Endodermal cell (in vitro differentiated cells): ENCODE measurements around the gene GTPBP4. TPM values are rescaled to one million over a fixed set of nuclear protein-coding genes. Genes with fewer than 3 reads are reported as not detected.

Experiments used
- DNase-seq: peaks from one replicate; pipeline ENCODE4 v3.0.0-alpha.2; 2017
- H3K27ac ChIP-seq: 2 replicates; pipeline ENCODE4 v1.5.1; 2013; ENCODE audit warnings: mild to moderate bottlenecking, low read depth, low read length, moderate library complexity
- H3K27me3 ChIP-seq: 2 replicates; pipeline ENCODE4 v1.6.1; 2013; ENCODE audit warnings: mild to moderate bottlenecking, low read length, moderate library complexity; ENCODE audit not compliant: insufficient read depth, control insufficient read depth, poor library complexity, severe bottlenecking
- H3K36me3 ChIP-seq: 2 replicates; pipeline ENCODE4 v1.7.0; 2013; ENCODE audit warnings: mild to moderate bottlenecking, low read length, moderate library complexity; ENCODE audit not compliant: control insufficient read depth, insufficient read depth
- H3K4me1 ChIP-seq: one replicate; pipeline ENCODE4 v1.7.0; 2013; ENCODE audit warnings: low read length; ENCODE audit not compliant: control insufficient read depth, insufficient read depth
- H3K4me3 ChIP-seq: 2 replicates; pipeline ENCODE4 v1.5.1; 2013; ENCODE audit warnings: mild to moderate bottlenecking, low read length, moderate library complexity
- H3K9ac ChIP-seq: 2 replicates; pipeline ENCODE4 v1.6.1; 2013; ENCODE audit warnings: mild to moderate bottlenecking, low read length, moderate library complexity; ENCODE audit not compliant: poor library complexity, severe bottlenecking; ENCODE audit errors: extremely low read depth
- H3K9me3 ChIP-seq: 2 replicates; pipeline ENCODE4 v1.6.1; 2013; ENCODE audit warnings: mild to moderate bottlenecking, low read length, moderate library complexity; ENCODE audit not compliant: control insufficient read depth
- H3K27ac Mint-ChIP-seq: 2 replicates; pipeline ENCODE4 v1.8.0; 2020; ENCODE audit warnings: mixed read lengths
- H3K27me3 Mint-ChIP-seq: 2 replicates; pipeline ENCODE4 v1.8.0; 2021; ENCODE audit warnings: mild to moderate bottlenecking, mixed read lengths; ENCODE audit not compliant: insufficient read depth
- H3K36me3 Mint-ChIP-seq: 2 replicates; pipeline ENCODE4 v1.8.0; 2020; ENCODE audit warnings: low read depth, mixed read lengths
- H3K4me1 Mint-ChIP-seq: 2 replicates; pipeline ENCODE4 v1.8.0; 2020; ENCODE audit warnings: mixed read lengths
- H3K4me3 Mint-ChIP-seq: 2 replicates; pipeline ENCODE4 v1.8.0; 2020; ENCODE audit warnings: mild to moderate bottlenecking, moderate library complexity, mixed read lengths
- H3K9me3 Mint-ChIP-seq: 2 replicates; pipeline ENCODE4 v1.8.0; 2020; ENCODE audit warnings: mild to moderate bottlenecking, mixed read lengths
- WGBS, 2 experiments: methylation state at CpG; one replicate each; pipeline versions ENCODE4 v1.1.5 to v1.1.7; 2013; ENCODE audit warnings: missing lambda C conversion rate in 2 of 2, mixed read lengths in 1 of 2; ENCODE audit not compliant: insufficient coverage in 1 of 2, insufficient read length in 1 of 2; 5-methylcytosine and 5-hydroxymethylcytosine counted together
- total RNA-seq, 2 donors: library from RNA; stranded (reverse); fragmentation: NEBNext Ultra II Directional in 1 of 2; extraction: Animal tissue kit (Norgen Biotek cat#: 25700) in 1 of 2; gene quantifications; 2 replicates in 1 of 2; 3 replicates in 1 of 2; pipeline ENCODE4 v1.2.1, GENCODE V29; 2021
- TF ChIP-seq, protein P1 (sequence below): fragments of 200-600 bp; sonication (generic); conservative IDR thresholded peaks from 2 replicates; pipeline ENCODE4 v1.5.0; 2021; ENCODE audit warnings: antibody characterized with exemption, mild to moderate bottlenecking

The GTPBP4 gene
- total RNA-seq, 2 donors from 2014 or later, result 67.2 to 70.9 TPM

DNA sequence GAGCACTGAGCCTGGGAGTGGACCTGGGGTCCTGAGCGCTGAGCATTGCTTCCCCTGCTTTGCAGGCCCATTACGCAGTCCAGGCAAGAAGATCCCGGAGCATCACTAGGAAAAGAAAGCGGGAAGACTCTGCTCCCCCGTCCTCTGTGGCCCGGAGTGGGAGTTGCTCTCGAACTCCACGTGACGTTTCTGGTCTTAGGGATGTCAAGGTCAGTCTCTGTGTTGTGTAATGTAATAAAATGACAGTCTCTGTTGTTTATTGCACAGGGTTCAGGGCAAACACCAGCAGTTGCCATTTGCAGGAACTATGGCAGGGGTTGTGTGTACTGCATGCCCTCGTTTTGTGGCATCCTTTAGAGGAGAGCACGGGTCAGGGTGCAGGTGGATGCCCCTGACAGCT lies 27.5 kb downstream of the GTPBP4 start:
- Mint-ChIP-seq H3K4me3 (no peak overlapping the region), H3K27ac (no peak overlapping the region), H3K9me3 (no peaks in the 10 kb centered on the region), H3K27me3 (no peaks in the 10 kb centered on the region), H3K4me1 (no peaks in the 10 kb centered on the region), H3K36me3 (peaks cover 86% of the 10 kb centered on the region)
- no peak overlapping the region for H3K9ac ChIP-seq
- peak; percentile 35 for DNase-seq
- H3K4me3 ChIP-seq, result no peak overlapping the region
- no peaks in the 10 kb centered on the region for H3K9me3 ChIP-seq
- no peaks in the 10 kb centered on the region for H3K27me3 ChIP-seq
- TF ChIP-seq, protein P1, sequence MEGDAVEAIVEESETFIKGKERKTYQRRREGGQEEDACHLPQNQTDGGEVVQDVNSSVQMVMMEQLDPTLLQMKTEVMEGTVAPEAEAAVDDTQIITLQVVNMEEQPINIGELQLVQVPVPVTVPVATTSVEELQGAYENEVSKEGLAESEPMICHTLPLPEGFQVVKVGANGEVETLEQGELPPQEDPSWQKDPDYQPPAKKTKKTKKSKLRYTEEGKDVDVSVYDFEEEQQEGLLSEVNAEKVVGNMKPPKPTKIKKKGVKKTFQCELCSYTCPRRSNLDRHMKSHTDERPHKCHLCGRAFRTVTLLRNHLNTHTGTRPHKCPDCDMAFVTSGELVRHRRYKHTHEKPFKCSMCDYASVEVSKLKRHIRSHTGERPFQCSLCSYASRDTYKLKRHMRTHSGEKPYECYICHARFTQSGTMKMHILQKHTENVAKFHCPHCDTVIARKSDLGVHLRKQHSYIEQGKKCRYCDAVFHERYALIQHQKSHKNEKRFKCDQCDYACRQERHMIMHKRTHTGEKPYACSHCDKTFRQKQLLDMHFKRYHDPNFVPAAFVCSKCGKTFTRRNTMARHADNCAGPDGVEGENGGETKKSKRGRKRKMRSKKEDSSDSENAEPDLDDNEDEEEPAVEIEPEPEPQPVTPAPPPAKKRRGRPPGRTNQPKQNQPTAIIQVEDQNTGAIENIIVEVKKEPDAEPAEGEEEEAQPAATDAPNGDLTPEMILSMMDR, result no peak
- H3K27ac ChIP-seq, result no peak overlapping the region
- peaks cover 82% of the 10 kb centered on the region for H3K36me3 ChIP-seq
- no peaks in the 10 kb centered on the region for H3K4me1 ChIP-seq
- WGBS, 2 experiments, result 90 to 95% methylated on average over 7 to 11 of the region's 11 CpGs

DNA sequence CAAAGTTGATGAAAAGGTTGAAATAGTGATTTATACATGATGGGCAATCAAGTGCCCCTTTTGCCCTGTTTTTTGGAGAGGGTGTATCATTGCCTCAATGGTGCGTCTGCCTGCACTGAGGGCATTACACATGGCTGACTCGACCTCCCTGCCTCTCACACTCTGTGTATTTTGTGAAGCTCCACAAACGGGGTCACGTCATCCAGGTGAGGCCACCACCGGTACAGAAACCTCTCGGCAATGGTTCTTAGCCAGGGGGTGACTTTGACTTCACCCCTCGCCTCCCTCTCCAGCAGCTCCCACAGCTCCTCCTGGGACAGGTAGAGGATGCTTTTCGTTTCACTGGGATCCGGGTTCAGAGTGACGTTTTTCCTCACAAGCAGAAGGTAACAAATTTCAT lies 31.1 kb downstream of the GTPBP4 start:
- no peak overlapping the region for H3K27ac Mint-ChIP-seq
- Histone ChIP-seq H3K4me1 (no peaks in the 10 kb centered on the region), H3K9ac (no peak overlapping the region), H3K27me3 (no peaks in the 10 kb centered on the region), H3K4me3 (no peak overlapping the region), H3K9me3 (no peaks in the 10 kb centered on the region), H3K27ac (no peak overlapping the region), H3K36me3 (peaks cover 52% of the 10 kb centered on the region)
- DNase-seq, result peak; percentile 45
- 94 to 100% methylated on average over 8 to 10 of the region's 10 CpGs for WGBS, 2 experiments
- TF ChIP-seq, protein P1, result no peak
- peaks cover 5% of the 10 kb centered on the region for H3K9me3 Mint-ChIP-seq
- peaks cover 64% of the 10 kb centered on the region for H3K36me3 Mint-ChIP-seq
- H3K4me1 Mint-ChIP-seq, result no peaks in the 10 kb centered on the region
- no peak overlapping the region for H3K4me3 Mint-ChIP-seq
- H3K27me3 Mint-ChIP-seq, result no peaks in the 10 kb centered on the region

DNA sequence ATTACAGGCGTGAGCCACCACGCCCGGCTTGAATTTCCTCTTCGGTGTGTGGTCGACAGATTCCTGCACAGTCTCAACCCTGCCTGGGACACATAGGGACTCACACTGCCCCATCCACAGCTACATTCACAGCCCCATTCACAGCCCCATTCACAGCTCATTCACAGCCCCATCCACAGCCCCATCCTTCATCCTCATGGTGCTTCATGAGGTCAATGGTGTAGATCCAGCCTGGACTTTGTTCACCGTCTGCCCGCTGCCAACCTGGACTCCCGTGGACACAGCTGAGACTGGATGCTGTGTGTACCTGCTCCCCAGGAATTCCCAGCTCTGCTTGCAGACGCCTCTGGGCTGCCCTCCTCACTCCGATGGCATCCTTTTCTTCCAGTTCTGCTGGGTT lies 32.2 kb downstream of the GTPBP4 start:
- H3K27me3 ChIP-seq, result no peaks in the 10 kb centered on the region
- no peak overlapping the region for H3K9ac ChIP-seq
- TF ChIP-seq, protein P1, result no peak
- peaks cover 5% of the 10 kb centered on the region for H3K9me3 Mint-ChIP-seq
- H3K27ac Mint-ChIP-seq, result no peak overlapping the region
- H3K27me3 Mint-ChIP-seq, result no peaks in the 10 kb centered on the region
- peak; percentile 86 for DNase-seq
- H3K4me3 Mint-ChIP-seq, result no peak overlapping the region
- H3K4me3 ChIP-seq, result no peak overlapping the region
- H3K9me3 ChIP-seq, result no peaks in the 10 kb centered on the region
- H3K4me1 ChIP-seq, result no peaks in the 10 kb centered on the region
- peaks cover 44% of the 10 kb centered on the region for H3K36me3 ChIP-seq
- H3K27ac ChIP-seq, result no peak overlapping the region
- no peaks in the 10 kb centered on the region for H3K4me1 Mint-ChIP-seq
- peaks cover 59% of the 10 kb centered on the region for H3K36me3 Mint-ChIP-seq
- 81 to 91% methylated on average over 8 to 10 of the region's 10 CpGs for WGBS, 2 experiments
